Astrocyte of the spinal cord (primary cell): Measurements from ENCODE around the gene BCAP31.

Source experiments
- DNase-seq: peaks from one replicate; pipeline ENCODE4 v3.0.0; 2011; ENCODE audit warnings: low read depth, low spot score
- H3K4me3 ChIP-seq: 2 replicates; pipeline ENCODE4 v1.5.1; 2011; ENCODE audit warnings: low read depth, mild to moderate bottlenecking, low read length, moderate library complexity
- in situ Hi-C: cut with HindIII; loops from 2 replicates; pipeline ENCODE4 v1.10.0; 2017; ENCODE audit warnings: low sequenced_read_pairs
- TF ChIP-seq, protein P1 (sequence below): IDR thresholded peaks from 2 replicates; pipeline ENCODE4 v1.5.1; 2012; ENCODE audit warnings: low read depth, mild to moderate bottlenecking, low read length, inconsistent platforms

BCAP31 gene

DNA sequence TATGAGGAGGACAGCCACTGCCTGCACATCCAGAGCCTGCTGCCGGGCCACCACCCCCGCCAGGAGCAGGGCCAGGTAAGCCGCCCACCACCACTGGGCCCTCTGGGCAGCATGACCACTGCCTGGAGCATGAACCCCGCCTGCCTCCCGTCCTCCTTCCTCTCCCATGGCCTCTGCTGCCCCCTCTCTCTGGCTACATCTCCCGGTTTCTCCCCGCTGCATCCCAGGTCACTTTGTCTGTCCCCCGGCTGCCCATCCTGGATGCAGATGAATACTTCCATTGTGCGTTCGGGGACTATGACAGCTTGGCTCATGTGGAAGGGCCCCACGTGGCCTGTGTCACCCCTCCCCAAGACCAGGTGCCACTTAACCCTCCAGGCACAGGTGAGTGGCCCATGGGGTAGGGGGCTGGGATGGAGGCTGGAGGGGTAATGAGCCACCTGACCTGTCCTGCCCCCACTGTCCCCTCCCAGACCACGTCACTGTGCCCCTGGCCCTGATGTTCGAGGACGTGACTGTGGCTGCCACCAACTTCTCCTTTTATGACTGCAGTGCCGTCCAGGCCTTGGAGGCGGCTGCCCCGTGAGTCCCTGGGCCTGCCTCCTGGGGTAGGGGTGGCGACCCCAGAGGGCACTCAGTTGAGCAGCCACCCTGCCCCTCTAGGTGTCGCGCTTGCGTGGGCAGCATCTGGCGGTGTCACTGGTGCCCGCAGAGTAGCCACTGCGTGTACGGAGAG, 45.8 kb upstream of the BCAP31 start:
- in situ Hi-C loops = no loop called here
- TF ChIP-seq, protein P1, sequence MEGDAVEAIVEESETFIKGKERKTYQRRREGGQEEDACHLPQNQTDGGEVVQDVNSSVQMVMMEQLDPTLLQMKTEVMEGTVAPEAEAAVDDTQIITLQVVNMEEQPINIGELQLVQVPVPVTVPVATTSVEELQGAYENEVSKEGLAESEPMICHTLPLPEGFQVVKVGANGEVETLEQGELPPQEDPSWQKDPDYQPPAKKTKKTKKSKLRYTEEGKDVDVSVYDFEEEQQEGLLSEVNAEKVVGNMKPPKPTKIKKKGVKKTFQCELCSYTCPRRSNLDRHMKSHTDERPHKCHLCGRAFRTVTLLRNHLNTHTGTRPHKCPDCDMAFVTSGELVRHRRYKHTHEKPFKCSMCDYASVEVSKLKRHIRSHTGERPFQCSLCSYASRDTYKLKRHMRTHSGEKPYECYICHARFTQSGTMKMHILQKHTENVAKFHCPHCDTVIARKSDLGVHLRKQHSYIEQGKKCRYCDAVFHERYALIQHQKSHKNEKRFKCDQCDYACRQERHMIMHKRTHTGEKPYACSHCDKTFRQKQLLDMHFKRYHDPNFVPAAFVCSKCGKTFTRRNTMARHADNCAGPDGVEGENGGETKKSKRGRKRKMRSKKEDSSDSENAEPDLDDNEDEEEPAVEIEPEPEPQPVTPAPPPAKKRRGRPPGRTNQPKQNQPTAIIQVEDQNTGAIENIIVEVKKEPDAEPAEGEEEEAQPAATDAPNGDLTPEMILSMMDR = no peak
- H3K4me3 ChIP-seq = no peak overlapping the region
- no peak for DNase-seq

DNA sequence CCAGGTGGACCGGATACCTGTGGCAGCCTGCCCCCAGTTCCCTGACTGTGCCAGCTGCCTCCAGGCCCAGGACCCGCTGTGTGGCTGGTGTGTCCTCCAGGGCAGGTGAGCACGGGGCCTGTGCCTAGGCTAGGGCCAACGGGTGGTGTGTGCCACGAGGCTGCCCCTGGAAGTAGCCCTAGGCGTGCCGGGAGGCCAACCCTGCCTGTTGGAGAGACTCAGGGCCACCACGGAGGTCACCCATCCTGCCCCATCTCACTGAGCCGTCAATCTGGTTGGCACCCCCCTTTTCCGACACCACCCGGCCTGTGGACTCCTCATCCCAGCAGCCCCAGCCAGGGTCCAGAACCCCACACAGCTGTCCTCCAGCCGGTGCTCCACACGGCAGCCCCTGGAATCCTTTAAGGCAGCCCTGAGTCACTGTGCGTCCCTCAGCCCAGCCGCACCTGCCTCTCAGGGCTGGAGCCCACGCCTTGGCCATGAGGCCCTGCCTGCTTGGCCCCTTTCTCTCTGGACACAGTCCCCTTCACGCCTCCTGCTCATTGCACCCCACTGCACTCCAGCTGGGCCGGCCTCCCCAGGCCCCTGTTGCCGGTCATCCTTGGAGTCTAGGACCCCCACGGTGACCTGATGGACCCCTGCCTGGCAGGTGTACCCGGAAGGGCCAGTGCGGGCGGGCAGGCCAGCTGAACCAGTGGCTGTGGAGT, 45.1 kb upstream of the BCAP31 start:
- TF ChIP-seq, protein P1 = no peak
- in situ Hi-C loops = no loop called here
- H3K4me3 ChIP-seq = no peak overlapping the region
- no peak for DNase-seq

DNA sequence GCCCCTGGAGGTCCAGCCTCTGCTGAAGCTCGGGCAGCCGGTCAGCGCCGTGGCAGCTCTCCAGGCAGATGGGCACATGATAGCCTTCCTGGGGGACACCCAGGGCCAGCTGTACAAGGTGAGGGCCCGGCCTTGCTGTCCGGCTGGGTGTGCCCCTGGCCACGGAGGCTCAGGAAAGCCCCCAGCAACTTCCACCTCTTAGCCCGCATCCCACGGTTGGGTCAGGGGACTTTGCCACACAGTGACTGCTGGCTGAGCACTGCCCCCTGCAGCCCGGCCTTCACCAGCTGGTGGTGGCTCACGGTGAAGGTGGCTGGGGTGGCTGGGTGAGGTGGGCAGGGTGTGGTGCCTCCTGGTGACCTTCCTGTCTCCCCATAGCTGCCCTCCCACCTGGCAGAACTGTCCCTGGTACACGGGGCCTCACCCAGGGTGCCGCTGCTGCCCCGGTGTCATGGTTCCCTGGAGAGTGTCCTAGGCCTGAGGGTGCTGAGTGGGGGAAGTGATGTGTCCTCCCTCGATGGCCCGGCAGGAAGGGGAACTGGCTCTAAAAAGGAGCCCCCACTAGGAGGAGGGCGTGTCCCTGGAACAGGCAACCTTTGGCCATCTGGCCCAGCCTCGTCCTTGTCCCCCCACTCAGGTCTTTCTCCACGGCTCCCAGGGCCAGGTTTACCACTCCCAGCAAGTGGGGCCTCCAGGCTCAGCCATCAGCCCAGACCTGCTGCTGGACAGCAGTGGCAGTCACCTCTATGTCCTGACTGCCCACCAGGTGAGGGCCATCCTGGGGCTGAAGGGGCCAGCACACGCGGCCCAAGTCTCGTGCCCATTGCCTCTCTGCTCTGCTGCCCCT, 44.3 kb upstream of the BCAP31 start:
- no peak overlapping the region for H3K4me3 ChIP-seq
- in situ Hi-C loops = no loop called here
- DNase-seq = no peak
- TF ChIP-seq, protein P1 = no peak

DNA sequence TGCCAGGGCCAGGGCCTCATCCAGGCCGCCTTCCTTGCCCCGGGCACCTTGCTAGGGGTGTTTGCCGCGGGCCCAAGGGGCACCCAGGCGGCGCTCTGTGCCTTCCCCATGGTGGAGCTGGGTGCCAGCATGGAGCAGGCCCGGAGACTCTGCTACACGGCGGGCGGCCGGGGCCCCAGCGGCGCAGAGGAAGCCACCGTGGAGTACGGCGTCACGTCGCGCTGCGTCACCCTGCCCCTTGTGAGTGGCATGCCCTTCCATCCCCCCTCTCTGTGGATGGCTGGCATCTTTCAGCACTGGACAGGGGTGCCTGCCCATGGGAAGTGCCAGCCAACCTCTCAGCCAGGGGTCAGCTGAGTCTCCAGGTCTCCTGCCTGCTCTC, 43.5 kb upstream of the BCAP31 start:
- TF ChIP-seq, protein P1 = no peak
- no peak overlapping the region for H3K4me3 ChIP-seq
- in situ Hi-C loops = no loop called here
- DNase-seq = no peak

DNA sequence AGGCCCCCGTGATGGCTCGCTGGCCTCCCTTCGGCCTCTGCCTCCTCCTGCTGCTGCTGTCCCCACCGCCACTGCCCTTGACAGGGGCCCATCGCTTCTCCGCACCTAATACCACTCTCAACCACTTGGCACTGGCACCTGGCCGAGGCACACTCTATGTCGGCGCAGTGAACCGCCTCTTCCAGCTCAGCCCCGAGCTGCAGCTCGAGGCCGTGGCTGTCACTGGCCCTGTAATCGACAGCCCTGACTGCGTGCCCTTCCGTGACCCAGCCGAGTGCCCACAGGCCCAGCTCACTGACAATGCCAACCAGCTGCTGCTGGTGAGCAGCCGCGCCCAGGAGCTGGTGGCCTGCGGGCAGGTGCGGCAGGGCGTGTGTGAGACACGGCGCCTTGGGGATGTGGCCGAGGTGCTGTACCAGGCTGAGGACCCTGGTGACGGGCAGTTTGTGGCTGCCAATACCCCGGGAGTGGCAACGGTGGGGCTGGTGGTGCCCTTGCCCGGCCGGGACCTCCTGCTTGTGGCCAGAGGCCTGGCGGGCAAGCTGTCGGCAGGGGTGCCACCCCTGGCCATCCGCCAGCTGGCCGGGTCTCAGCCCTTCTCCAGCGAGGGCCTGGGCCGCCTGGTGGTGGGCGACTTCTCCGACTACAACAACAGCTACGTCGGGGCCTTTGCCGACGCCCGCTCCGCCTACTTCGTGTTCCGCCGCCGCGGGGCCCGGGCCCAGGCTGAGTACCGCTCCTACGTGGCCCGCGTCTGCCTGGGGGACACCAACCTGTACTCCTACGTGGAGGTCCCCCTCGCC, 42.9 kb upstream of the BCAP31 start:
- H3K4me3 ChIP-seq = no peak overlapping the region
- in situ Hi-C loops = no loop called here
- TF ChIP-seq, protein P1 = no peak
- DNase-seq = no peak
